ENCODE data around the gene TPO. TPM values are rescaled to one million over a fixed set of nuclear protein-coding genes. Genes with fewer than 3 reads are reported as not detected.

The TPO gene
- total RNA-seq, 1 experiment from 2014 or later, result not detected

DNA sequence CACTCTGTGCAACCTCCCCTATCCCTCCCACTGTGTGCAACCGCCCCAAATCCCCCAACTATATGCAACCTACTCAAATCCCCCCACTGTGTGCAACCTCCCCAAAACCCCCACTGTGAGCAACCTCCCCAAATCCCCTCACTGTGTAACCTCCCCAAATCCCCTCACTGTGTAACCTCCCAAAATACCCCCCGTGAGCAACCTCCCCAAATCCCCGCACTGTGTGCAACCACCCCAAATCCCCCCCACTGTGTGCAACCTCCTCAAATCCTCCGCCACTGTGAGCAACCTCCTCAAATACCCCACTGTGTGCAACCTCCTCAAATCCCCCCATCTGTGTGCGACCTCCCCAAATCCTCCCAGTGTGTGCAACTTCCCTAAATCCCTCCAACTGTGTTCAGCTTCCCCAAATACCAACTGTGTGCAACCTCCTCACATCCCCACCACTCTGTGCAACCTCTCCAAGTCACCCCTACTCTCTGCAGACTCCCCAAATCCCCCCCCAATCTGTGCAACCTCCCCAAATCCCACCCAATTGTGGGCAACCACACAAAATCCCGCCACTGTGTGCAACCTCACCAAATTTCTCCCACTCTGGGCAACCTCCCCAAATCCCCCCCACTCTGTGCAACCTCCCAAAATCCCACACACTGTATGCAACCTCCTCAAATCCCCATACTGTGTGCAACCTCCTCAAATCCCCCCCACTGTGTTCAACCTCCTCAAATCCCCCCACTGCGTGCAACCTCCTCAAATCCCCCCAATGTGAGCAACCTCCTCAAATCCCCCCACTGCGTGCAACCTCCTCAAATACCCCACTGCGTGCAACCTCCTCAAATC lies 114.1 kb downstream of the TPO start:
- H3K4me1 Mint-ChIP-seq, result no peaks in the 10 kb centered on the region
- WGBS (ENCODE audit: extremely low coverage, insufficient read length, low lambda C conversion rate), result no CpG with 5 or more reads among the region's 9 CpGs
- no peak overlapping the region for H2BK20ac ChIP-seq (ENCODE audit: low read depth, low read length, poor library complexity, severe bottlenecking)

More for the DNA sequence above, 114.1 kb downstream of the TPO start:
- no peak overlapping the region for H2AK5ac ChIP-seq (ENCODE audit: insufficient read length, low read length)
- no peaks in the 10 kb centered on the region for H3K79me2 ChIP-seq (ENCODE audit: insufficient read depth, low read length)
- H2BK15ac ChIP-seq (ENCODE audit: low read depth, low read length), result no peak overlapping the region
- H3K36me3 Mint-ChIP-seq (ENCODE audit: insufficient read depth in 1 of 3, low read depth in 3 of 3), result no peaks in the 10 kb centered on the region
- no peak overlapping the region for H3K4me3 Mint-ChIP-seq
- no peak overlapping the region for H3K9ac ChIP-seq (ENCODE audit: extremely low read depth, insufficient read length, low read length)
- peaks cover 0 to 9% of the 10 kb centered on the region in 2 experiments; a peak in 3 of 5 replicates for H3K9me3 Mint-ChIP-seq
- H3K9me3 ChIP-seq (ENCODE audit: control insufficient read depth, low read depth, low read length), result no peaks in the 10 kb centered on the region
- no peak overlapping the region for H3K27ac Mint-ChIP-seq
- H3T11ph ChIP-seq (ENCODE audit: low read length), result no peak overlapping the region
- no peak overlapping the region for H4K5ac ChIP-seq (ENCODE audit: insufficient read length, low read depth, low read length)
- no peak overlapping the region for H3K27ac ChIP-seq (ENCODE audit: insufficient read length, low read depth, low read length)
- no peak overlapping the region for H3K18ac ChIP-seq (ENCODE audit: insufficient read length, low read depth, low read length)
- H4K20me1 ChIP-seq (ENCODE audit: control insufficient read depth, insufficient read depth, insufficient read length), result no peaks in the 10 kb centered on the region
- H3K4ac ChIP-seq (ENCODE audit: low read depth, low read length), result no peak overlapping the region
- no peak overlapping the region for H2BK120ac ChIP-seq (ENCODE audit: low read depth, low read length, poor library complexity, severe bottlenecking)
- peaks cover 5% of the 10 kb centered on the region for H3K27me3 Mint-ChIP-seq (ENCODE audit: low read depth)
- H3K14ac ChIP-seq (ENCODE audit: insufficient read depth, low read length), result no peak overlapping the region
- H4K91ac ChIP-seq (ENCODE audit: insufficient read length, low read depth, low read length), result no peak overlapping the region
- H3K79me1 ChIP-seq (ENCODE audit: insufficient read depth, low read depth, low read length, poor library complexity, severe bottlenecking), result no peaks in the 10 kb centered on the region
- H4K8ac ChIP-seq (replicated peaks; ENCODE audit: insufficient read length, low read depth, low read length), result no peak overlapping the region
- H3K27me3 ChIP-seq (ENCODE audit: insufficient read depth, low read length), result no peaks in the 10 kb centered on the region
- no peaks in the 10 kb centered on the region for H3K23me2 ChIP-seq (ENCODE audit: insufficient read length, low read depth, low read length, poor library complexity, severe bottlenecking)
- TF ChIP-seq, protein P1, sequence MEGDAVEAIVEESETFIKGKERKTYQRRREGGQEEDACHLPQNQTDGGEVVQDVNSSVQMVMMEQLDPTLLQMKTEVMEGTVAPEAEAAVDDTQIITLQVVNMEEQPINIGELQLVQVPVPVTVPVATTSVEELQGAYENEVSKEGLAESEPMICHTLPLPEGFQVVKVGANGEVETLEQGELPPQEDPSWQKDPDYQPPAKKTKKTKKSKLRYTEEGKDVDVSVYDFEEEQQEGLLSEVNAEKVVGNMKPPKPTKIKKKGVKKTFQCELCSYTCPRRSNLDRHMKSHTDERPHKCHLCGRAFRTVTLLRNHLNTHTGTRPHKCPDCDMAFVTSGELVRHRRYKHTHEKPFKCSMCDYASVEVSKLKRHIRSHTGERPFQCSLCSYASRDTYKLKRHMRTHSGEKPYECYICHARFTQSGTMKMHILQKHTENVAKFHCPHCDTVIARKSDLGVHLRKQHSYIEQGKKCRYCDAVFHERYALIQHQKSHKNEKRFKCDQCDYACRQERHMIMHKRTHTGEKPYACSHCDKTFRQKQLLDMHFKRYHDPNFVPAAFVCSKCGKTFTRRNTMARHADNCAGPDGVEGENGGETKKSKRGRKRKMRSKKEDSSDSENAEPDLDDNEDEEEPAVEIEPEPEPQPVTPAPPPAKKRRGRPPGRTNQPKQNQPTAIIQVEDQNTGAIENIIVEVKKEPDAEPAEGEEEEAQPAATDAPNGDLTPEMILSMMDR (conservative IDR thresholded peaks at IDR 0.05), result no peak
- no peak overlapping the region for H2BK12ac ChIP-seq (ENCODE audit: insufficient read length, low read depth, low read length)
- no peak overlapping the region for H3K4me2 ChIP-seq (ENCODE audit: insufficient read depth, insufficient read length, low read length)
- no peak overlapping the region for H3K23ac ChIP-seq (ENCODE audit: insufficient read length, low read depth, low read length)
- DNase-seq, result no peak
- no peaks in the 10 kb centered on the region for H3K4me1 ChIP-seq (ENCODE audit: insufficient read depth, low read length)
- no peak overlapping the region for H2AFZ ChIP-seq (ENCODE audit: low read length)
- H3K56ac ChIP-seq (ENCODE audit: insufficient read length, low read depth, low read length), result no peak overlapping the region
- no peak overlapping the region for H2BK5ac ChIP-seq (ENCODE audit: insufficient read length, low read length)

Measured in H9 (cell line).